Measurements from ENCODE around the gene PRKAR2B.
A peak's percentile ranks its signal among the peaks of the same experiment; 100 is the strongest.

The PRKAR2B gene

DNA sequence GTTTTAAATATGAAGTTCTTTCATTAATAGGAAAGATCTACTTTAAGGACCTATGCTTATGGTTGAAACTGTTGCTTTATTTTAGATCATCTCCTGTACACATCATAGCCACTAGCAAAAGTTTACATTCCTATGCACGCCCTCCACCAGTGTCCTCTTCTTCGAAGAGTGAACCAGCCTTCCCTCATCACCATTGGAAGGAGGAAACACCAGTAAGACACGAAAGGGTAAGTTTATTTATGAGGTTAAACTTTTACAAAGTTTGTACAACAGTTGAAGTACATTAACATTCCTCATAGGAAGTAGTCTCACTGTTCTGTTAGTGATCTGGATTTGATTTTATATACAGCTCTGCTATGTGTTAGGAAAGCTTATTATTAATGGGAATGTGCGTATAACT lies 141.2 kb downstream of the PRKAR2B start:
- no peak for DNase-seq (ENCODE audit: low read depth, low spot score)

DNA sequence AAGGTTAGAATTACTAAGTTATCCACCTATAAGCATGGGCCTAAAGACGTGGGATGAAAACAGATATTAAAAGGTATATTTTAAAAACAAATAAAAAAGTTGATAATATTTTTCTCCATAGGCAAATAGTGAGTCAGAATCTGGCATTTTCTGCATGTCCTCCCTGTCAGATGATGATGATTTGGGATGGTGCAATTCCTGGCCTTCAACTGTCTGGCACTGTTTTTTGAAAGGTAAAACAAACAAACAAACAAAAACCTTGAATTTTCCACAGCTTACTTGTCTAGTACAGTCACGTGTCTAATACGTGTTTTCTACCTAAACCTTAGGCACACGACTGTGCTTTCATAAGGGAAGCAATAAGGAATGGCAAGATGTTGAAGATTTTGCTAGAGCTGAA lies 141.7 kb downstream of the PRKAR2B start:
- DNase-seq (ENCODE audit: low read depth, low spot score): no peak

DNA sequence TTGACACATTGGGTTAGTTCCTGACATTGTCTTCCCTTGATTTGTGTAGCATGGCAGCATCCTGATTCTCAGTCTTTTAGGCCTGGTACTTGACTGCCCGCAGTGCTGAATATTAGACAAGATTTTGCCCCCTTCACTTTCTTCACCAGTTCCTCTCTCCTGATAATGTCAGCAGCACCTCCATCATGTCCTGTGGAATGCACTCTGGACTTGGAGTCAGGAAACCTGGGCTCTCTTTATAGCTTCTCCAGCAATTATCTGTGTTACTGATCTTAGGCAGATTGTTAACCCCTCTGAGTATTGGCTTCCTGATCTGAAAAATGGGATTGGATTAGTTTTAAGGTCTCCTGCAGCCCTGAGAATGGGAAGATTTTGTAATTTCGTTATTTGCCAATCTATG lies 143.3 kb downstream of the PRKAR2B start:
- DNase-seq (ENCODE audit: low read depth, low spot score): no peak

DNA sequence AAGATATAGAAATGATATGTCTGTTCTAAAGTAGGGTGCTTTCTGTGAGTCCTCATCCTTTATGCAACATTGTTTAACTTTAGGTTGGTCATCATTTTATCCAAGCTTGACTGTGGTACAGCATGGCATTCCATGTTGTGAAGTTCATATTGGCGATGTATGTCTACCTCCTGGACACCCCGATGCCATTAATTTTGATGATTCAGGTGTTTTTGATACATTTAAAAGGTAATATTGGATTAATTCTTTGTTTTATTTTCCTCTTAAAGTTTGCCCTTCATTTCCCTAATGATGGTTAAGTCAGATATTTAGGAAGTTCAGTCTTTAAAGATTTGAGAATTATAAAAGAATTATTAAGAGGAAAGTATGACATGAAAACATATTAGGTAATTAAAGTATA lies 145.6 kb downstream of the PRKAR2B start:
- no peak for DNase-seq (ENCODE audit: low read depth, low spot score)

DNA sequence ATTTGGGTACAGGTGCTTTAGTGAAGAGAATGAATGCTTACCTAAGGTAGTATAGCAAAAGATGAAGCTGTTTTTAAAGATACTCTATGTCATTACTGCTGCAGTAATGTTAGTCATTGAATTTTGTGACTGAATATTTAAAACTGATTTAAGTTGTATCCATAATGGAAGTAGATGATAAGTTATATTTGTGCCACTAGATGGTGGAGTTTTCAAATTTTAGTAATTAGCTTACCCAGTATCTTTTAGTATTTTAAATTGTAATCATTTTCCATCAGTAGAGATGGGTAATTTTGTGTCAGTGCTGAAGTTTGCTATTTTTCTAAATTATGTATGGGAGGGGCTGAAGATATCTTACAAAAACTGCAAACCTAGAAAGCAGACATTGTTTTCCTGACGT lies 149.5 kb downstream of the PRKAR2B start:
- no peak for DNase-seq (ENCODE audit: low read depth, low spot score)

DNA sequence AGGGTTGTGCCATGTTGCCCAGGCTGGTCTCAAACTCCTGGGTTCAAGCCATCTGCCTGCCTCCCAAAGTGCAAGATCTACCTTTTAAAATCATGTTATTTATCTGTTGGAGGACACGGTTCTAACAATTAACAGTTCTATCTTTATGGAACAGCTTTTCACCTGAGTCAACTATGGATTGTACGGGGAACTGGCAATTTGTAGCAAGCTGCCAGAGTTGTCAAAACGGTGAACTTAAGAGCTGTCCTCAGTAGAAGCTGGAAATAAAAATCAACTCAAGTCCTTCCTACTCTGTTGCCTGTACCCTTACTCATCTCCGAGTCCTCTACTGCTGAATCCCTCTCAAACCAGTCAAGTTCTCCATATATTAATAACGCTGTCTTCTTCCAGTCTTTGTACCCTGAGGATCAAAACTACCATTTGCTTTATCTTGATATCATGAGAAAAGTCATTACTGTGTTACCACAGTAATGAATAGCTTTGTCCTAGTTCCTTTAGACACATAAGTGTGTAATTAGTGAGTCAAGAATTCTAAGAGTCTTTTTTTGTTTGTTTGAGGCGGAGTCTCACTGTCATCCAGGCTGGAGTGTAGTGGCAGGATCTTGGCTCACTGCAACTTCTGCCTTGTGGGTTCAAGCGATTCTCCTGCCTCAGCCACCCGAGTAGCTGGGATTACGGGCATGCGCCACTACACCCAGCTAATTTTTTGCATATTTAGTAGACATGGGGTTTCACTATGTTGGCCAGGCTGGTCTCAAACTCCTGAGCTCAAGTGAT lies 152.5 kb downstream of the PRKAR2B start:
- DNase-seq (ENCODE audit: low read depth, low spot score): no peak

DNA sequence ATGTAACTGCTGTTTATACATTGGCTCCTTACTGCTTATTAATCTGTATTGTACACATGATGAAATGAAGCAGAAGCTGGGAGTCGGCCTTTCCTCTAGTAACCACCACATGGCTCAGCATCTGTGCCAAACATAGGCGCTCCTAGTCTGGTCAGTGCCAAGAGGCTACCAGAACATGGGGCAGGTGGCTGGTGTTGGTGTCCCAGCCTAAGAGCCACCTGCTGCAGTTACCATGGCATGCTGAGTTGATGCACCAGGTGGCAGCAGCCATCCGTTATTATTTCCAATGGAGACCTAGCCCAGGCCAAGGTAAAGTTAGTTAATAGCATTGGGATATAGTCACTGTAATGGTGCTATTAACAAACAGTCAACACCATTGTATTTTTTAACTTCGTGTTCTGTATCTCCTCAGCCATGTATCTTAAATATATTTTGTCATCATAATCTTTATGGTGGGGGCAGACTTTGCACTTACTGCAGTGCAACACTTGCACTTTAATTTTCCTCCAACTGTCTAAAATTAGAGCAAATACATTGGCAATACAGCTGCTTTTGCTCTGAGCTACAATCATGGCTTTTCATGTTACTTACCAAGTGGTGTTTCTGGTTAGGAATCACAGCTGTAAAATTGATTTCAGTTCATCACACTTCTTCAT lies 157.4 kb downstream of the PRKAR2B start:
- DNase-seq (ENCODE audit: low read depth, low spot score): no peak

DNA sequence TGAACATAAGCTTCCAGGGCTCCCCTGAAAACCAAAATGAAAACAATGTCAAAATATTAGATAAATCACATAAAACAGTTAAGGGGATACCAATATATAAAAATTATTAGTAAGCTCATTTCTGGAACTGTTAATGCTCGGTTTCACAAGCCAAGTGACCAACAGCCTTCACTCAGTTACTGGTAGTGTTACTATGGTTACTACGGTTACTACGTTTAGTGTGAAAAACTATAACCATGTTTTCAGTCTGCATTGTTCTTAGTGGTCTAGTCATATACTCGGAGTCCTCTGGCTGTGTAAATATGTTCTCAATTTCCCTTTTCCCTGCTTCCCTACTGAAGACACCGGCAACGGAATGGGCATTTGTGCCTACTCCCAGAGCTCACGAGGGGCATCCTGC lies 159.1 kb downstream of the PRKAR2B start:
- DNase-seq (ENCODE audit: low read depth, low spot score): no peak

DNA sequence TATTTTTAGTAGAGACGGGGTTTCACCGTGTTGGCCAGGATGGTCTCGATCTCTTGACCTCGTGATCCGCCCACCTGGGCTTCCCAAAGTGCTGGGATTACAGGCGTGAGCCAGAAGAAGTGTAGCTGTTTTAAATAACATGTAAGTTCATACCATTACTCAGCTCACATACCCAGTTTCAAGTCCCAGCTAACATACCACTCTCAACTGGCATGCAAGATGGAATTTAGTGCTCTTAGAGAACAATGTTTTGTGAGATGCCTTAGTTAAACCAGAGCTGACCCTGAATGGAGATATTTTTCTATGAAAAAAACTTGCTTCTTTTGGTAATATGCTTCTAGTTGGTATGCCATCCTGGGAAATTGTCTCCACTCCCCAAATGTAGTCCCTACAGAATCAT lies 161.6 kb downstream of the PRKAR2B start:
- DNase-seq (ENCODE audit: low read depth, low spot score): no peak

DNA sequence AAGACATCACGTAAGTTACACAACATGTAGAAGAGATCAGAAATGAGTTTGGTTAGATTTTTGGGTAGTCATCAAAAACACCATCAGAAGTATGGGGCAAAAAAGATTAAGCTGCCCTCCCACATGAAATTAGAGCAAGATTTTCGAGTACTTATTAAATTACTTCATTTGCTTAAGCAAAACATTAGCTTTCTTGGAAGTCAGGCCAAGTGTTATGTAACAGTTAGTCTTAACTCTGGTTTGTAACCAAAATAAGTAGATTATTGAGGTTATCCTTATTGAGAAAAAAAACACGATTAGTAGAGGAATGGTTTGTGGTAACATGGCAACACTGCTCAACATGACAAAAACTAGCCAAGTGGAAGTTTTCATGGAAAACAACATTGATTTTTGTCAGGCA lies 162.2 kb downstream of the PRKAR2B start:
- no peak for DNase-seq (ENCODE audit: low read depth, low spot score)

DNA sequence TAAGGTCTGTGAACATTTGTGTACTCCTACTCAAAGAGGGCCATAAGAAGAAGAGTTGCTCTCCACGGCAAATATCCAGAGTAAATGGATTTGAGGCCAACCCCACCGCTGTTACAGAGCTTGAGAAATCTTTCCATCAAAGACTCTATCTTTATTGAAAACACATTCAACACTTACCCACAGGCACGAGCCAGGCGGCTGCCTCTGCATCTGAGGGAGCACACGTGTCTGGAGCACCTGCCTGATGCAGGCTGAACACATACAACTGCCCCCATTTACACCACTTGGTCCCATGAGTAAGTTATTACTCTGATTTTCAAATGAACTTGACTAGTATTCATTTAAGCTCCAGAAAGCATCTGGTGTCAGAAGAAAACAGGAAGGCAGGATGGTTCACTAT lies 163.0 kb downstream of the PRKAR2B start:
- no peak for DNase-seq (ENCODE audit: low read depth, low spot score)

DNA sequence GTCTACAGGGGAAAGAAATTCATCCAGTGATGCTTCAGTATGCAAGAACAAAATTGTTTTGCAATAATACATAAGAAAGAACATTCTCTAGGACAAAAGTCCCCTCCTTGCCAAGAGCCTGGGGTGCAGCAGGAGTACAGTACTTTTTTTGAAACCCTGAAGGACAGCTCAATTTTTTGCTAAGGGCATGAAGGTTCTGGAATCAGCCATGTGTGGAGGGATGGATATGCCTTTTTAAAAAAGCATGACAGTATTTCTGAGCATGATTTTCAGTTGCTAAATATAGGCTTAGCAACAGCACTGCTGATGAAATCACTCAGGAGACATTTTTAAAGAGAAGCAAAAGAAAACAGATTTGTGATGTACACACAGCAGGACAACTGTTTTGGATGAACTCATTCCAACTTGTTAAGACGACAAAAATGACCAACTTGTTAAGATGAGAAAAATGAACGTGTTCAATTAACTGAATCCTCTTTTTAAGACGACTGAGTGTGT lies 163.6 kb downstream of the PRKAR2B start:
- peak; percentile 57 for DNase-seq (ENCODE audit: low read depth, low spot score)

DNA sequence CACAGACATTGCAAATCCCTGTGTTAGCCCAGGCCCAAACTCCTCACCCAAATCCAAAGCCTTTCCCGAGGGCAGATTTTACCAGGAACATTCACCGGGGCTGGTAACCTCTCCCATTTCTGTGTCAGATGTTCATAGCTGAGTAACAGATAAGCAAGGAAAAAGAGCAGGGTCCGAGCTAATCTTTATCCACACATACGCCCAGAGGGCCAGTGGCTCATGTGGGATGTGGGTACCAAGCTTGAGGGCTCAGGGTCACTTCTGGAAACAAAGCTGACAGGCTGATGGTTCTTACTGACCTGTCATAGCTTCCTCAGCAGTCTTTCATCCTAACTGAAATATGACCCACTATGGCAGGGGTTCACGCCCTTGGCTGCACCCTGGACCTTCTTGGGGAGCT lies 164.1 kb downstream of the PRKAR2B start:
- DNase-seq (ENCODE audit: low read depth, low spot score): no peak

DNA sequence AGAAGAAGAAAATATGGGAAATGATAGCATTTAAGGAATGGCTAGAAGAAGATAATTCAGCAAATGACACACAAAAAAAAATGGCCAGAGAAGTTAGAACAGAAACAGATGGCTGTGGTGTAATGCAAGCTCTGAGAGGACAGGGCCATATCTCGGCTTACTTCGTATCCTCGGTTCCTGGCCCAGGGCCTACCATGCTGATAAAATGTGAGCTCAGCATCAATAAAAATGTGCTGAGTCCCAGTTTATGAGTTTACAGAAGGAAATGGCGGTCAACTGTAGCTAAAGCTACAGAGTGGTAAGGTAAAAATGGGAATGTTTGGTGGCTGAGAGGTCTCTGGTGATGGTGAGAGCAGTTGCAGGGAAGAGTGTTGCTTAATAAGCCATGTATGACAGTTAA lies 165.1 kb downstream of the PRKAR2B start:
- no peak for DNase-seq (ENCODE audit: low read depth, low spot score)

DNA sequence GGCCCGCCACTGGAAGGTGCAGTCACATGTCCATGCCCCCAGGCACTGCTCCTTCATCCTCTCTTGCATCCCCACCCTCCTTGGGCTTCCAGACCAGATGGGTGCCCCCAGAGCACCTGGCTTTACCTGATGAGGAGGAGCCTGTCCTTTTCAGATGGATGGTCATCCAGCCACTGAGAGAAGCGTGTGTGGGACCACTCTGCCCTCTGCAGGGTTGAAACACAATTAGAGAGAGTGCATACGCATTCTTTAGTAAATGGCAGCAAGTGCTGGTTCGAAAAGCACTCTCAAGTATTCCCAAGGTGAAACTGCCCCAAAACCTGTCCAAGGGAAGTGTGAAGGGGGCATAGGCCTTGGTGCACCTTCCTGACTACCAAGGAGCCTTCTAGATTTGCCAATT lies 165.9 kb downstream of the PRKAR2B start:
- DNase-seq (ENCODE audit: low read depth, low spot score): no peak
